ENCODE results near the gene PARN.
"Not testable (repeated sequence)": the region's sequence is repeated elsewhere in the genome, so short reads cannot be mapped to it uniquely, and the experiment has no call there.

Gene PARN

DNA sequence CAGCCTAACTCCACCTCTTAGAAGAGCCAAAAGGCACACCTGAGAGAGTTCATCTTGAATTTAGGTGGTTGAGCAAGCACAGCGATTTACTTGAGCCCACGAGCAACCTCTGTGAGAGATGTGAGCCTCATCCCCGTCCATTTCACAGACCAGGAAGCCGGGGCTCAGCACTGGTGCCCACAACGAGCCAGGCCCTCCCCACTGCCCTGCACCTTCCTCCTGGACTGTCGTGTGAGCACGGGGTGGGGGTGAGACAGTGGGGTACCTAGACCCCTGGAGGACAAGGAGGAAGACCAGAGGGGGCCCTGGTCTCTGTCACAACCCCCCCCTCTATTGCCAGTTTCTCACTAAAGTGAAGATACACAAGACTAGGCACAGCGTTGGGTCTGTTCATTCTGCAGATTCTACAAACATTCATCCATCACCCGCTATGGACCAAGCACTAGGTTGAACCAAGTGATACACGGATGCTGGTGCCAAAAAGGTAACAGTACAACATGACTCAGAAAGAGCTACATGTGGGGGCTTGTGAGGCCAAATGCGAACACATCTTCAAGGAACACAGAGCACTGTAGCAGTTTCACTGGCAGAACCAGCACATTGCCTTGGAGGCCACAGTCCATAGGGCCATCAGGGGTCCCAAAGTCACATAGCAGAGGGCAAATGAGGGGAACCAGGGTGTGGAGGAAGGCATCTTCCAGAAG is 231.9 kb downstream of the PARN start:
- no peak for DNase-seq

DNA sequence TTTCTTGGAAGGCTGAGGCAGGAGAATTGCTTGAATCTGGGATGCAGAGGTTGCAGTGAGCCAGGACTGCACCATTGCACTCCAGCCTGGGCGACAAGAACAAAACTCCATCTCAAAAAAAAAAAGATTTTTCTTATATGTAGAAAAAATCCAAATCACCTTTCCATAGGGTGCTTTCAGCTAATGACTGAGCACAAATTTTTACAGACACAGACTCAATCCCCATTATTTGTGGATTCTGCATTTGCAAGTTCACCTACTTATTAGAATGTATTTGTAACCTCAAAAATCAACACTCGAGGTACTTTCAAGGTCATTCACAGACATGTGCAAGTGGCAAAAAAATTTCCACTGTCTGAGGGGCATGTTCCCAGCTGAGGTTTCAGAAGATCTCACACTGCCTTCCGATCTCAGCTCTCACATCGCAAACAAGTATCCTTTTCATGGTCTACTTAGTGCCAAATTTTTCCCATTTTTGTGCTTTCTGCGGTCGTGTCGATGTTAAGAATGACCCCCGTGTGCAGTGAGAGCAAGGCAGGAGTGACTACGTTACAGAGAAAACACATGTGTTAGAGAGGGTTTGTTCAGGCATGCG is 234.3 kb downstream of the PARN start:
- not testable (repeated sequence) for DNase-seq

- no peak for DNase-seq
Observed at GRCh38 chr16:14394834-14395233, 235.2 kb downstream of the PARN start.

GRCh38 chr16:14392960-14393359 is 237.1 kb downstream of the PARN start:
- no peak for DNase-seq

- no peak for DNase-seq
Observed at GRCh38 chr16:14389359-14389758, 240.7 kb downstream of the PARN start.

GRCh38 chr16:14388243-14388642 is 241.8 kb downstream of the PARN start:
- no peak for DNase-seq

DNA sequence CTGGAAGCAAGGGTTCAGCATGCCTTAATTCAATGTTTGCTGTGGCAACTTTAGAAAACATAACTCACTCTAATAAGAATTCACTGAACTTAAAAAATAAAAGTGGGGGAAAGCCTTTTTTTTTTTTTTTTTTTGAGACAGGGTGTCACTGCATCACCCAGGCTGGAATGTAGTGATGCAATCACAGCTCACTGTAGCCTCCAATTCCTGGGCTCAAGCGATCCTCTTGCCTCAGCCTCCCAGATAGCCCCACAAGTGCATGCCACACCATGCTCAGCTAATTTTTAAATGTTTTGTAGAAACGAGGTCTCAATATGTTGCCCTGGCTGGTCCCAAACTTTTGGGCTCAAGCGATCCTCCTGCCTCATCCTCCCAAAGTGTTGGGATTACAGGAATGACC is 243.9 kb downstream of the PARN start:
- DNase-seq, result no peak

All from inflammatory macrophage treated with lipopolysaccharide for 1 hour (primary cell).